SK-N-SH treated with all-trans-retinoic acid at 6 μM for 48 hours (cell line): Measurements from ENCODE around the gene AK4.

Source experiments
- ATAC-seq: fragments of 200-7000 bp; cut with Tn5 transposase; 3 replicates; pipeline ENCODE4 v1.9.1; 2020; ENCODE audit warnings: mild to moderate bottlenecking, moderate library complexity
- ARNTL ChIP-seq: fragments of 450-650 bp; formaldehyde crosslinking; IDR thresholded peaks from 2 replicates; pipeline ENCODE4 v1.5.0; 2020; ENCODE audit warnings: low read depth, mild to moderate bottlenecking, moderate library complexity, borderline replicate concordance
- BACH2 ChIP-seq: fragments of 250-450 bp; sonication (Bioruptor Pico); IDR thresholded peaks from 2 replicates; pipeline ENCODE4 v1.9.0; 2021; ENCODE audit warnings: mild to moderate bottlenecking, borderline replicate concordance
- CSDC2 ChIP-seq: fragments of 250-450 bp; sonication (Bioruptor Pico); IDR thresholded peaks from 2 replicates; pipeline ENCODE4 v1.5.0; 2020; ENCODE audit warnings: mild to moderate bottlenecking, moderate library complexity
- ESRRG ChIP-seq: fragments of 250-450 bp; sonication (Bioruptor Pico); IDR thresholded peaks from 2 replicates; pipeline ENCODE4 v1.6.1; 2021; ENCODE audit warnings: mild to moderate bottlenecking
- GLIS3 ChIP-seq: fragments of 250-450 bp; sonication (Bioruptor Pico); IDR thresholded peaks from 2 replicates; pipeline ENCODE4 v1.5.0; 2020; ENCODE audit warnings: mild to moderate bottlenecking, moderate library complexity
- OSR1 ChIP-seq: fragments of 250-450 bp; sonication (Bioruptor Pico); IDR thresholded peaks from 2 replicates; pipeline ENCODE4 v1.8.0; 2022; ENCODE audit warnings: moderate library complexity, mild to moderate bottlenecking, inconsistent platforms
- PPARA ChIP-seq: fragments of 250-450 bp; sonication (Bioruptor Pico); IDR thresholded peaks from 2 replicates; pipeline ENCODE4 v1.5.0; 2020; ENCODE audit warnings: mild to moderate bottlenecking, borderline replicate concordance
- RARB ChIP-seq: fragments of 250-450 bp; sonication (Bioruptor Pico); IDR thresholded peaks from 2 replicates; pipeline ENCODE4 v1.8.0; 2021; ENCODE audit warnings: mild to moderate bottlenecking, moderate library complexity
- SNAI2 ChIP-seq: fragments of 250-450 bp; sonication (Bioruptor Pico); IDR thresholded peaks from 2 replicates; pipeline ENCODE4 v1.5.0; 2020; ENCODE audit warnings: mild to moderate bottlenecking, moderate library complexity
- TCF4 ChIP-seq: fragments of 250-450 bp; sonication (Bioruptor Pico); IDR thresholded peaks from 2 replicates; pipeline ENCODE4 v1.8.0; 2021; ENCODE audit warnings: mild to moderate bottlenecking, moderate library complexity, borderline replicate concordance
- TOX ChIP-seq: fragments of 250-450 bp; sonication (Bioruptor Pico); IDR thresholded peaks from 2 replicates; pipeline ENCODE4 v1.8.0; 2021; ENCODE audit warnings: mild to moderate bottlenecking, moderate library complexity, borderline replicate concordance
- ZC3H10 ChIP-seq: fragments of 250-450 bp; sonication (Bioruptor Pico); IDR thresholded peaks from 2 replicates; pipeline ENCODE4 v1.5.1; 2021; ENCODE audit warnings: mild to moderate bottlenecking, moderate library complexity
- ZFP3 ChIP-seq: fragments of 250-450 bp; sonication (Bioruptor Pico); IDR thresholded peaks from 2 replicates; pipeline ENCODE4 v1.5.0; 2020; ENCODE audit warnings: mild to moderate bottlenecking, moderate library complexity
- ZFP30 ChIP-seq: fragments of 450-650 bp; formaldehyde crosslinking; IDR thresholded peaks from 2 replicates; pipeline ENCODE4 v1.5.0; 2022; ENCODE audit warnings: mild to moderate bottlenecking, moderate library complexity
- ZNF565 ChIP-seq: fragments of 450-650 bp; formaldehyde crosslinking; conservative IDR thresholded peaks from 2 replicates; pipeline ENCODE4 v1.5.0; 2020; ENCODE audit warnings: low read depth, mild to moderate bottlenecking, moderate library complexity
- ZNF70 ChIP-seq: fragments of 450-650 bp; formaldehyde crosslinking; IDR thresholded peaks from 2 replicates; pipeline ENCODE4 v1.5.0; 2020; ENCODE audit warnings: mild to moderate bottlenecking, moderate library complexity
- ZNF8 ChIP-seq: fragments of 450-650 bp; formaldehyde crosslinking; IDR thresholded peaks from 2 replicates; pipeline ENCODE4 v1.5.0; 2020; ENCODE audit warnings: mild to moderate bottlenecking, moderate library complexity
- TF ChIP-seq, protein P1 (sequence below): fragments of 250-450 bp; sonication (Bioruptor Pico); IDR thresholded peaks from 2 replicates; pipeline ENCODE4 v1.8.0; 2021; ENCODE audit warnings: low read depth, mild to moderate bottlenecking, moderate library complexity, borderline replicate concordance
- TF ChIP-seq, protein P2 (sequence below): fragments of 250-450 bp; sonication (Bioruptor Pico); IDR thresholded peaks from 2 replicates; pipeline ENCODE4 v1.8.0; 2020; ENCODE audit warnings: mild to moderate bottlenecking, moderate library complexity, borderline replicate concordance
- TF ChIP-seq, protein P3 (sequence below): fragments of 250-450 bp; sonication (Bioruptor Pico); IDR thresholded peaks from 2 replicates; pipeline ENCODE4 v1.5.0; 2020; ENCODE audit warnings: mild to moderate bottlenecking, moderate library complexity
- TF ChIP-seq, protein P4 (sequence below): fragments of 250-450 bp; sonication (Bioruptor Pico); IDR thresholded peaks from 2 replicates; pipeline ENCODE4 v1.5.1; 2020; ENCODE audit warnings: low read depth, mild to moderate bottlenecking, moderate library complexity

AK4 gene

GRCh38 chr1:65225179-65225578 is 77.2 kb downstream of the AK4 start:
- ATAC-seq, result no peak

DNA sequence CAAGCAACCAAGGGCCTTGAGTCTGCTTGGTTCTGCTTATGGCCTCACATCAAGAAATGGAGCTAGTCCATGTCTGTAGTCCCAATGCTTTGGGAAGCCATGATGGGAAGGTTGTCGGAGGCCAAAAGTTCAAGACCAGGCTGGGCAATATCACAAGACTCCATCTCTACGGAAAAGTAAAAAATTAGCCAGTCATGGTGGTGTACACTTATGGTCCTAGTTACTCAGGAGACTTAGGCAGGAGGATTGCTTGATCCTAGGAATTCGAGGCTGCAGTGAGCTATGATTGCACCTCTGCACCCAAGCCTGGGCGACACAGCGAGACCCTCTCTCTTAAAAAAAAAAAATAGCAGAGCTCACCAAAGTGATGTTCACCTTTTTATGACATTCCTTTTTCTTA is 81.2 kb downstream of the AK4 start:
- ATAC-seq, result no peak
- TF ChIP-seq BACH2 (CRISPR knock-in tag) (no peak), ZNF8 (CRISPR knock-in tag) (no peak), GLIS3 (CRISPR knock-in tag) (no peak), OSR1 (no peak), CSDC2 (CRISPR knock-in tag) (no peak), RARB (no peak)
- TF ChIP-seq, protein P1, sequence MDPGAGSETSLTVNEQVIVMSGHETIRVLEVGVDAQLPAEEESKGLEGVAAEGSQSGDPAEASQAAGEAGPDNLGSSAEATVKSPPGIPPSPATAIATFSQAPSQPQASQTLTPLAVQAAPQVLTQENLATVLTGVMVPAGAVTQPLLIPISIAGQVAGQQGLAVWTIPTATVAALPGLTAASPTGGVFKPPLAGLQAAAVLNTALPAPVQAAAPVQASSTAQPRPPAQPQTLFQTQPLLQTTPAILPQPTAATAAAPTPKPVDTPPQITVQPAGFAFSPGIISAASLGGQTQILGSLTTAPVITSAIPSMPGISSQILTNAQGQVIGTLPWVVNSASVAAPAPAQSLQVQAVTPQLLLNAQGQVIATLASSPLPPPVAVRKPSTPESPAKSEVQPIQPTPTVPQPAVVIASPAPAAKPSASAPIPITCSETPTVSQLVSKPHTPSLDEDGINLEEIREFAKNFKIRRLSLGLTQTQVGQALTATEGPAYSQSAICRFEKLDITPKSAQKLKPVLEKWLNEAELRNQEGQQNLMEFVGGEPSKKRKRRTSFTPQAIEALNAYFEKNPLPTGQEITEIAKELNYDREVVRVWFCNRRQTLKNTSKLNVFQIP (CRISPR knock-in tag), result no peak
- TF ChIP-seq, protein P2, sequence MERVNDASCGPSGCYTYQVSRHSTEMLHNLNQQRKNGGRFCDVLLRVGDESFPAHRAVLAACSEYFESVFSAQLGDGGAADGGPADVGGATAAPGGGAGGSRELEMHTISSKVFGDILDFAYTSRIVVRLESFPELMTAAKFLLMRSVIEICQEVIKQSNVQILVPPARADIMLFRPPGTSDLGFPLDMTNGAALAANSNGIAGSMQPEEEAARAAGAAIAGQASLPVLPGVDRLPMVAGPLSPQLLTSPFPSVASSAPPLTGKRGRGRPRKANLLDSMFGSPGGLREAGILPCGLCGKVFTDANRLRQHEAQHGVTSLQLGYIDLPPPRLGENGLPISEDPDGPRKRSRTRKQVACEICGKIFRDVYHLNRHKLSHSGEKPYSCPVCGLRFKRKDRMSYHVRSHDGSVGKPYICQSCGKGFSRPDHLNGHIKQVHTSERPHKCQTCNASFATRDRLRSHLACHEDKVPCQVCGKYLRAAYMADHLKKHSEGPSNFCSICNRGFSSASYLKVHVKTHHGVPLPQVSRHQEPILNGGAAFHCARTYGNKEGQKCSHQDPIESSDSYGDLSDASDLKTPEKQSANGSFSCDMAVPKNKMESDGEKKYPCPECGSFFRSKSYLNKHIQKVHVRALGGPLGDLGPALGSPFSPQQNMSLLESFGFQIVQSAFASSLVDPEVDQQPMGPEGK (CRISPR knock-in tag), result no peak
- TF ChIP-seq, protein P3, sequence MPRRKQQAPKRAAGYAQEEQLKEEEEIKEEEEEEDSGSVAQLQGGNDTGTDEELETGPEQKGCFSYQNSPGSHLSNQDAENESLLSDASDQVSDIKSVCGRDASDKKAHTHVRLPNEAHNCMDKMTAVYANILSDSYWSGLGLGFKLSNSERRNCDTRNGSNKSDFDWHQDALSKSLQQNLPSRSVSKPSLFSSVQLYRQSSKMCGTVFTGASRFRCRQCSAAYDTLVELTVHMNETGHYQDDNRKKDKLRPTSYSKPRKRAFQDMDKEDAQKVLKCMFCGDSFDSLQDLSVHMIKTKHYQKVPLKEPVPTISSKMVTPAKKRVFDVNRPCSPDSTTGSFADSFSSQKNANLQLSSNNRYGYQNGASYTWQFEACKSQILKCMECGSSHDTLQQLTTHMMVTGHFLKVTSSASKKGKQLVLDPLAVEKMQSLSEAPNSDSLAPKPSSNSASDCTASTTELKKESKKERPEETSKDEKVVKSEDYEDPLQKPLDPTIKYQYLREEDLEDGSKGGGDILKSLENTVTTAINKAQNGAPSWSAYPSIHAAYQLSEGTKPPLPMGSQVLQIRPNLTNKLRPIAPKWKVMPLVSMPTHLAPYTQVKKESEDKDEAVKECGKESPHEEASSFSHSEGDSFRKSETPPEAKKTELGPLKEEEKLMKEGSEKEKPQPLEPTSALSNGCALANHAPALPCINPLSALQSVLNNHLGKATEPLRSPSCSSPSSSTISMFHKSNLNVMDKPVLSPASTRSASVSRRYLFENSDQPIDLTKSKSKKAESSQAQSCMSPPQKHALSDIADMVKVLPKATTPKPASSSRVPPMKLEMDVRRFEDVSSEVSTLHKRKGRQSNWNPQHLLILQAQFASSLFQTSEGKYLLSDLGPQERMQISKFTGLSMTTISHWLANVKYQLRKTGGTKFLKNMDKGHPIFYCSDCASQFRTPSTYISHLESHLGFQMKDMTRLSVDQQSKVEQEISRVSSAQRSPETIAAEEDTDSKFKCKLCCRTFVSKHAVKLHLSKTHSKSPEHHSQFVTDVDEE (CRISPR knock-in tag), result no peak

More at GRCh38 chr1:65225179-65225578, 77.2 kb downstream of the AK4 start:
- no peak for TF ChIP-seq ZFP3
- no peak for TF ChIP-seq ZNF8 (CRISPR knock-in tag)
- no peak for TF ChIP-seq ESRRG (CRISPR knock-in tag)
- TF ChIP-seq, protein P4, sequence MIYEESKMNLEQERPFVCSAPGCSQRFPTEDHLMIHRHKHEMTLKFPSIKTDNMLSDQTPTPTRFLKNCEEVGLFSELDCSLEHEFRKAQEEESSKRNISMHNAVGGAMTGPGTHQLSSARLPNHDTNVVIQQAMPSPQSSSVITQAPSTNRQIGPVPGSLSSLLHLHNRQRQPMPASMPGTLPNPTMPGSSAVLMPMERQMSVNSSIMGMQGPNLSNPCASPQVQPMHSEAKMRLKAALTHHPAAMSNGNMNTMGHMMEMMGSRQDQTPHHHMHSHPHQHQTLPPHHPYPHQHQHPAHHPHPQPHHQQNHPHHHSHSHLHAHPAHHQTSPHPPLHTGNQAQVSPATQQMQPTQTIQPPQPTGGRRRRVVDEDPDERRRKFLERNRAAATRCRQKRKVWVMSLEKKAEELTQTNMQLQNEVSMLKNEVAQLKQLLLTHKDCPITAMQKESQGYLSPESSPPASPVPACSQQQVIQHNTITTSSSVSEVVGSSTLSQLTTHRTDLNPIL, result no peak
- TF ChIP-seq ZFP30 (CRISPR knock-in tag), result no peak
- TF ChIP-seq TOX, result no peak
- TF ChIP-seq GLIS3 (CRISPR knock-in tag), result no peak
- no peak for TF ChIP-seq ARNTL (CRISPR knock-in tag)
- no peak for TF ChIP-seq TCF4 (CRISPR knock-in tag)
- TF ChIP-seq, protein P1 (CRISPR knock-in tag), result no peak
- TF ChIP-seq, all 23 proteins: peak for 0

DNA sequence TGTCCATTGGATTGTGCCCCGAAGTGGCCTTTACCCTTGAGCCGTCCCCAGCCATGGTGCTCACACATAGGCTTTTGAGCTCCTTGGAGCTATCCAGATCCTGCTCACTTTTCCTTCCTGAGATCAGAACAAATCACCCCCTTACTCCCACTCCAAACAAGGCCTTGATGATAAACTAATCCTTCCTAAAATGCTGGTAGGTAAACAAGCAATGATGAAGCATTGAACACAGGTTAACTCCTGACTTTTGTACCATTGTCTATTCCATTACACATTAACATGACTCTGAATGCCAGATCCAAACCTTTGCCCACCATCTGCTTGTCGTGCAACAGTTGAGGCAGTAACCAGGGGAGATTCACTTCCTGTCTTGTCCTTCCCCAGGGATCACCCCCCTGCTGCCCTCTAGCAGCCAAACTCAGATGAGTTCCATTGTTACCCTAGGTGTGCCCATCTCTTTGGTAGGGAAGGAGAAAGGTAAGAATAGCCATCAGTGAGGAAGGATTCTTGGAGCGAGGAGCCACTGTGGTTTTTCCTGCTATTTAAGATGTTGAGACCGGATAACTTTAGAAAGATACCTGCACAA is 81.8 kb downstream of the AK4 start:
- no peak for ATAC-seq
- TF ChIP-seq GLIS3 (CRISPR knock-in tag), result no peak
- no peak for TF ChIP-seq ZC3H10 (CRISPR knock-in tag)
- TF ChIP-seq SNAI2 (CRISPR knock-in tag), result no peak
- no peak for TF ChIP-seq RARB
- no peak for TF ChIP-seq ESRRG (CRISPR knock-in tag)
- no peak for TF ChIP-seq ZFP30 (CRISPR knock-in tag)
- no peak for TF ChIP-seq TCF4 (CRISPR knock-in tag)
- TF ChIP-seq, protein P1 (CRISPR knock-in tag), result no peak
- TF ChIP-seq, protein P2 (CRISPR knock-in tag), result no peak
- no peak for TF ChIP-seq PPARA
- no peak for TF ChIP-seq ZNF70 (CRISPR knock-in tag)
- no peak for TF ChIP-seq OSR1
- TF ChIP-seq ZNF8 (CRISPR knock-in tag), result no peak
- TF ChIP-seq ZNF565 (CRISPR knock-in tag), result no peak
- TF ChIP-seq ZFP3, result no peak
- no peak for TF ChIP-seq ARNTL (CRISPR knock-in tag)
